Stimulated activated CD8-positive, alpha-beta memory T cell treated with anti-CD3 and anti-CD28 coated beads, Interleukin-12 subunit alpha, Interleukin-12 subunit beta, amount 100 ng/mL, for 24 hours (primary cell): ENCODE results near the gene KIF25.

Experiments
- DNase-seq: peaks from one replicate; pipeline ENCODE4 v3.0.0-alpha.2; 2020; ENCODE audit errors: extremely low read depth

KIF25 gene

DNA sequence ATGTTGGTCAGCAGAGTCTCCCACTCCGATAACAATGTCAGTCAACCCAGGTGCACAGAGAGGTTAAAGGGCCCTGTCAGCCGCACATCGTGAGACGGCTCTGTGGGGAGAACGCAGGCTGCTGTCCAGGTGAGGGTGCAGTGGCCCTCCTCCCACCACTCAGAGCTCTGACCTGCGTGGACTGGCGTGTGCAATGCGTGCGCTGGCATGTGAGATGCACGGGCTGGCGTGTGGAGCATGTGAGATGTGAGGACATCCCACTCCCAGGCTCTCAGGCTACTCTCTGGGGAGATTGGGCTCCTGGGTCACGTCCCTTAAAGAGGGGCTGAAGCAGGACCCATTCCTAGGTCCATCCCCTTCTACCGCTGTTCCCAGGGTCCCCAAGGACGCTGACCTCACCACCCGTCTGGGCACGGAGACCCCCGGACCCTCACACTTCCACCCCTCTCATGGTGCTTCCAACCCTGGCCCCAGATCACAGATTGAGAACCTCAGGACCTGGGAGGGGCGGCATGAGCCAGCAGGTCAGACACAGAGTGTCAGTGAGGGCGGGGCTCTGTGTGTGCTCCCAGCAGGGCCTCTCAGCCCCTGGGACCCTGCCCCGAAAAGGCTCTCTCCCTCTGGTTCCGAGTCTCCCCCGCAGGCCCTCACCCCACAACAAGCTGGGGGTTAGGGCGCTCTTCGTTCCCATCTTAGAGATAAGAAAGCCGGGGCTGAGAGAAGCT is 90.1 kb downstream of the KIF25 start:
- no peak for DNase-seq

DNA sequence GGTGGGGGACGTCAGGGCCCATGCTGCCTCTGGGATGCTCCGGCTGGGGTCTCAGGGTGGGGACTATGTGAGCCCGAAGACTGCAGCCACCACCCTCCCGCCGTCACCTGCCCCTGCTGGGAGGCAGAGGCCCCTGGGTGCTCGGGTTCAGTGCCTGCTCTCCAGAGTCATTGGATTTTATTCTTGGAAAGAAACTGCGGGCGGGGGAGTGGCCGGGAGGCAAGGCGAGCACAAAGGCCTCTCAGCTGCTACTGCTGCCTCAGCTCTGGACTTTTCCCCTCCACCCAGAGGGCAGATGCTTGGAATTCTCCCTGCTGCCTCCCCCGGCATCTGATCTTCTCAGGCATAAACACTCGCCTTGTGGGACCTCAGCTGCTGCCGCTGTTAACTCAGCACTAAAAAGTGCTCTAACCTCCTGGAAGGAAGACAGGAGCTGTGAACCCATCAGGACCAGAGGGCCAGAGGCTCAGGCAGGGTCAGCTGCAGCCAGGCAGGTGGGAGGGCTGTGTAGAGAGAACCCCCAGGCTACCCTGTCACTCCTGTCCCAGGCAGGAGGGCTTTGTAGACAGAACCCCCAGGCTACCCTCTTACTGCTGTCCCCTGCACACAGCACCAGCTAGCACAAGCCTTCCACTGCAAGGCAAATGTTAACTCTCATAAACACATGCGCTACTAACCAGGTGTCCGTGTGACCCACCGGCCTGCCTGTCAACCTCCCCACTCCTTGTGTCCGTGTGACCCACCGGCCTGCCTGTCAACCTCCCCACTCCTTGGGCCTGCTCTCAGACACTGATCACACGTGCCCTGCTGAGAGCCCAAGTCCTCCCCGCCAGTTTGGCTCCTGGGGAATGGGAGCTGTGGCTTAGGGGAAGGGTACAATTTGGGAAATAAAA is 90.9 kb downstream of the KIF25 start:
- DNase-seq: no peak

DNA sequence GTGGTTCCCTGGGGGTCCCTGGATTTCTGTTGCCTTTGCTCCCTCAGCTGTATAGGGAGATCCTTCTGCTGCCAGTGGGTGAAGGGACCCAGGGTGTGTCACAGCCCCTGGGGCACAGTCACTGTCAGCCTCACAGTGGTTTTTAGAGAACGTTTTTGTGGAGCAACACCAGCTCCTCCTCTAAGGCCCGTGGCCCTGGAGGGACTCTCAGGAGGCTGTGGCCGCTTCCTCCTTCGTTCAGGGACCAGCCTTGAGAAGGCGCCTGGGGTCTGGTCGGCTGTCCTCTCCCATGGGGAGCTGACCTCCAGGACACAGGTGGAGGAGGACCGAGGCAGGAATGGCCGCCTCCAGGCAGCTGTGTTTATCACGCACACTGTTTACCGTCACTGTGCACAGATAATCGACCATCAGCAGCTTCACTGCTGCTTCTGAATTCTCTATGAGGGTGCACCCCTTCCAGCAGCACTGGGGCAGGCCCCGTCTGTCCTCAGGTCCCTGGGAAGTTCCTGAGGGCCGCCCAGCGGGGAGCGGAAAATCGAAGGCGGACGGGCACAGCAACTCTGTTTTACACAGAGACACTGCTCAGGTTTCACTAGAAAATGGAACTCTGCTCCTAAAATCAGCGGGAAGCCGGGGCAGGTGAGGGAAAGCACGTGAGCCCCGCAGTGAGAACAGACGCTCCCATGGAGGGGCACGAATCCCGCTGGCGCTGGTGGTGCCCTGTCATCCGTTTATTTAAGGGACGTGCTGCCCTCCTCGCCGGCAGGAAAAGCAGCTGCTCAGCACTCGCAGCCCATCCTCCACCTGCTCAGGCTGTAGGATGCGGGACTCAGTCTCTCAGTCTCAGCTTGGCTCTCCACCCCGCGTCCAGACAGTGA is 92.0 kb downstream of the KIF25 start:
- no peak for DNase-seq

DNA sequence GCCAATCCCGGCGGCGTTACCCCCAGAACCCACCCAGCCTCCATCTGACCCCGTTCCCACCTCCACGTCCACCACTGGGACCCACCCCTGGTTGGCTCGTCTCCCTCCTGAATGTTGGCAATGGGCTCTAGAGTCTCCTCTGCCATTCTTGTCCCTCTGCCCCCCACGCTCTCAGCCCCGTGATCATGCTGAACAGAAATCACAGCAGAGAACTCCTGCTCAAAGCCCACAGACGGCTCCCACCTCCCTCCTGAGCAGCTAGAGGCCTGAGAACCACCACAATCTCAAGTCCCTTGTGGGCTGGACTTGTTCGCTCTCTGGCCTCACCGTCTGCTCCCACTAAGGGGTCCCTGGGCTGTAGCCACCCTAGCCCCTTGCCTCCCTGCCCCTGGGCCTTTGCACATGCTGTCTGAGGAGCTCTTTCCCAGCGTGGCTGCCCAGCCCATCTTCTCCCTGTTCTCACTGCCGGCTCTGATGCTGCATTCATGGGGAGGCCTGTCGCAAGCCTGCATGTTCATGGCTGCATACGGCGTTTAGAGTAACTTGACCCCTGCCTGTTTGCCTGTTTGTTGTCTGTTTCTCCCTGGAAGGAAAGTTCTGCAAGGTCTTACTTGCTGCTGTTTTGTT is 92.7 kb downstream of the KIF25 start:
- DNase-seq: no peak

DNA sequence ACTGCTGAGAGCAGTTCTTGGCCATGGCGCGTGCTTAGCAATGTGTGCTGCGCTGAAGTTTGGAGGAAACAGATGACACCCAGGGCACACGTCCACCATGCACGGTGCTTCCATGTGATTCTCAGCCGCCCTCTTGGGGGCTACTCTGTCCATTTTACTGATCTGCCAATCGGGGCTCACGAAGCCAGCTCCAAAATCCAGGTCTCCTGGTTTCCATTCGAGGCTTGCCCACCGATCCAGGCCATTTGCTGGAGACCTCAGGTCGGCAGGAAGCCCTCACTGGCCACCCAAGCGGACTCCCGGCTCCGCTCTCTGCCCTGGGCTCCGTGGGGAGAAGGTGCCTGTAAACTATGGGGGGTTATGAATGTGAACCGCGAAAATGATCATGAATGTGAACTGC is 93.2 kb downstream of the KIF25 start:
- no peak for DNase-seq

DNA sequence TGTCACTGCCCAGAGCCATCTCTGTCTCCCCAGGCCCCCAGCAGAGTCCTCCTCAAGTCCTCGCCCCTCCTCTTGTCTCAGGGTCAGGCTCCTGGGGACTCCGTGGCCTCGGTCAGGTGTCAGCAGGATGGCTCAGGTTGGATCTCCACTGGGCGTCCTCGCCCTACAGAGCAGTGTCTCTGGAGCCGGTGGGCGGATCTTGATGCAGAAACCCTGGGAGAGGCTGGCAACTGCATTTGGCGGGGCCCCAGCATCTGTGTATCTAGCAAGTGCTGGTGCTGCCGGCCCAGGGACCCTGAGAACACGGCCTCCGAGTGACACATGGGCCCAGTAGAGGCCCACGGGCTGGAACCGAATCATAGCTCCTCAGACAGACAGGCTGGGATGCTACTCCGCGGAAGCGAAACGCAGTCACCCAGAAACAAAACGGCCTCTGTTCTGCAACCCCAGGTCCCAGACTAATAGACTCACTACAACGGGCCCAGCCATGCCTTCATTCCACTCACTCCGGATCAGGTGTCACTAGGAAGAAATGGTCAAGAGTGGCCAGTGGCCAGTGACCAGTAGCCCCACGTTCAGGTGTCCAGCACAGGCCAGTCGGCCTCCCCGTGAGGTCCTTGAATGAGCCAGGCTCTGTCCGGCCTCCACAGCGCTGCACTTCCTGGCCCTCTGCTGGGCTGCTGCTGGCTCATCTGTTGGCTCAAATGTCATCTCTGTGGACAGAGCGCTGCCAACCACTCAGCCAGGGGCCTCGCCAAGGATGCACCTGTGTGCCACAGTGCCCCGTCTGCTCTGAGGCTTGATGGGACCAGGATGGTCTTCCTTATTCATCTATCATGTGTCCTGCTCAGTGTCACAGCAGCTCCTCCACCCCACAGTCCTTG is 94.2 kb downstream of the KIF25 start:
- DNase-seq: no peak

DNA sequence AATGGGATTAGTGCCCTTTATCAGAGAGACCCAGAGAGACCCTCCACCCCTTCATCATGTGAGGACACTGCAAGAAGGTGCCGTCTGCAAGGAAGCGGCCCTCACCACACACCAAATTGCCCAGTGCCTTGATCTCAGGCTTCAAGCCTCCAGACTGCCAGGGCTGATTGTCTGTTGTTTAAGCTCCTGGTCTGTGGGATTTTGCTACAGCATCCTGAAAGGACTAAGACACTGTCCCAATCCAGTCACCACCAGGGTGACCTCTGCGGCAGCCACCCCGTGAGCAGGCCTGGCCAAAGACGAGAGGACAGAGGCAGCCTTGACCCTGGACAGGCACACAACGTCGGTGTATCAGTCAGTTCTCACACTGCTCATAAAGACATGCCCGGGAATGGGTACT is 95.1 kb downstream of the KIF25 start:
- DNase-seq: no peak

DNA sequence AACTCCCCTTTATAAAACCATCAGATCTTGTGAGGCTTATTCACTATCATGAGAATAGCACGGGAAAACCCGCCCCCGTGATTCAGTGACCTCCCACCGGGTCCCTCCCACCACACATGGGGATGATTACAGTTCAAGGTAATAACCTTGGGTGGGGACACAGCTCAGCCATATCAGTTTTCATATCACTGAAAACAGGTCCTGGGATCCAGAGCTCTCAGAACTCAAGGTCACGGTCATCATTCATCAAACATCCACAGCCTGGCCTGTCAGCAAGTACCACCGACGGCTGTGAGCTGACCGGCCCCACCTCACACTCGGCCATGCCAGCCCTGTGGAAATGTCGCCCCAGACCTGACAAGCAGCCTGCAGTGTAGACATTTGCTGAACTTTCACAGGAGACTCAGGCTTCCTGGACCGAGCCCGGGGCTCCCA is 95.6 kb downstream of the KIF25 start:
- DNase-seq: no peak

DNA sequence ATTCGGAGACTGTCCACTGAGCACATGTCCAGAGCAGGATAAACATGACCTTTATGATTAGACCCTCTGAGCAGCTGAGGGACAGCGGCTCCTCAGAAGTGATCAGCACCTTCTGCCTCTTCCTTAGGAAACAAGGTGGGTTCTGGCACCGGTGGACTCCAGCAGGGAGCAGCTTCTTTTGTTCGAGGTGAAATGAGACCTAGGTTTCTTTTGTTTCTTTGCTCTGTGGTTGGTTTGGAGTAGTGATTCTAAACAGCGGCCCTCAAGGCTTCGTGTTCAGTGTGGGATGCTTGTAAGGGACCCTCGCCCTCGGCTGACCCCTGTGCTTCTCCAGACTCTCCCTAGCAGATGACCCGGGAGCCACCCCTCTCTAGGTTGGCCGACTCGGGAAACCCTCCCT is 96.2 kb downstream of the KIF25 start:
- DNase-seq: no peak
